Breast epithelium (tissue), 3 donors: ENCODE data around the gene GNAO1.

Experiments used
- POLR2A ChIP-seq: fragments of 450-650 bp; IDR thresholded peaks from one replicate; pipeline ENCODE4 v1.6.1; 2016; ENCODE audit warnings: antibody characterized with exemption, mild to moderate bottlenecking, moderate library complexity
- TF ChIP-seq, protein P1 (sequence below), 3 donors: fragments of 450-650 bp; IDR thresholded peaks; one replicate each; pipeline ENCODE4 v1.5.1; 2016 to 2017; ENCODE audit warnings: antibody characterized with exemption in 3 of 3, mild to moderate bottlenecking in 3 of 3, moderate library complexity in 3 of 3

GRCh38 chr16:56257239-56257638, 66.0 kb downstream of the GNAO1 start:
- TF ChIP-seq, protein P1, sequence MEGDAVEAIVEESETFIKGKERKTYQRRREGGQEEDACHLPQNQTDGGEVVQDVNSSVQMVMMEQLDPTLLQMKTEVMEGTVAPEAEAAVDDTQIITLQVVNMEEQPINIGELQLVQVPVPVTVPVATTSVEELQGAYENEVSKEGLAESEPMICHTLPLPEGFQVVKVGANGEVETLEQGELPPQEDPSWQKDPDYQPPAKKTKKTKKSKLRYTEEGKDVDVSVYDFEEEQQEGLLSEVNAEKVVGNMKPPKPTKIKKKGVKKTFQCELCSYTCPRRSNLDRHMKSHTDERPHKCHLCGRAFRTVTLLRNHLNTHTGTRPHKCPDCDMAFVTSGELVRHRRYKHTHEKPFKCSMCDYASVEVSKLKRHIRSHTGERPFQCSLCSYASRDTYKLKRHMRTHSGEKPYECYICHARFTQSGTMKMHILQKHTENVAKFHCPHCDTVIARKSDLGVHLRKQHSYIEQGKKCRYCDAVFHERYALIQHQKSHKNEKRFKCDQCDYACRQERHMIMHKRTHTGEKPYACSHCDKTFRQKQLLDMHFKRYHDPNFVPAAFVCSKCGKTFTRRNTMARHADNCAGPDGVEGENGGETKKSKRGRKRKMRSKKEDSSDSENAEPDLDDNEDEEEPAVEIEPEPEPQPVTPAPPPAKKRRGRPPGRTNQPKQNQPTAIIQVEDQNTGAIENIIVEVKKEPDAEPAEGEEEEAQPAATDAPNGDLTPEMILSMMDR (IDR thresholded peaks at IDR 0.05) = no peak
- no peak for TF ChIP-seq POLR2A
